ENCODE measurements around the gene TERT. TPM values are rescaled to one million over a fixed set of nuclear protein-coding genes. Genes with fewer than 3 reads are reported as not detected.

The TERT gene
- total and polyA plus RNA-seq, 2 of the 8 experiments (the other 6 are each of a cell fraction or from before 2014, with no cell fraction given): 13.1 to 23.1 TPM

DNA sequence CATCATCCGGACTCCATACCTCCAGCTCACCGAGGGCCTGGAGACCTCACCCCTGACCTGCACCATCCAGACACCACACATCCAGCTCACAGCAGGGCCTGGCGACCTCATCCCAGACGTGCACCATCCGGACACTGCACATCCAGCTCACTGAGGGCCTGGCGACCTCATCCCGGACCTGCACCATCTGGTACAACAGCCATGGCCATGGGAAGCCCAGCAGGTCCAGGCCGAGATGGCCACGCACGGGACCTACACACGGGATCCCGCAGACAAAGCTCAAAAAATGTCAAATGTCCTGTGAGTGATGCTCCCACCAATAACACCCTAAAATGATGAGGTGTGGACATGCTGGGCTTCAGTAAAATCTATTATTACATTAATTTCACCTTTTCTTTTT lies 9.7 kb downstream of the TERT start (continued):
- TF ChIP-seq, protein P1, sequence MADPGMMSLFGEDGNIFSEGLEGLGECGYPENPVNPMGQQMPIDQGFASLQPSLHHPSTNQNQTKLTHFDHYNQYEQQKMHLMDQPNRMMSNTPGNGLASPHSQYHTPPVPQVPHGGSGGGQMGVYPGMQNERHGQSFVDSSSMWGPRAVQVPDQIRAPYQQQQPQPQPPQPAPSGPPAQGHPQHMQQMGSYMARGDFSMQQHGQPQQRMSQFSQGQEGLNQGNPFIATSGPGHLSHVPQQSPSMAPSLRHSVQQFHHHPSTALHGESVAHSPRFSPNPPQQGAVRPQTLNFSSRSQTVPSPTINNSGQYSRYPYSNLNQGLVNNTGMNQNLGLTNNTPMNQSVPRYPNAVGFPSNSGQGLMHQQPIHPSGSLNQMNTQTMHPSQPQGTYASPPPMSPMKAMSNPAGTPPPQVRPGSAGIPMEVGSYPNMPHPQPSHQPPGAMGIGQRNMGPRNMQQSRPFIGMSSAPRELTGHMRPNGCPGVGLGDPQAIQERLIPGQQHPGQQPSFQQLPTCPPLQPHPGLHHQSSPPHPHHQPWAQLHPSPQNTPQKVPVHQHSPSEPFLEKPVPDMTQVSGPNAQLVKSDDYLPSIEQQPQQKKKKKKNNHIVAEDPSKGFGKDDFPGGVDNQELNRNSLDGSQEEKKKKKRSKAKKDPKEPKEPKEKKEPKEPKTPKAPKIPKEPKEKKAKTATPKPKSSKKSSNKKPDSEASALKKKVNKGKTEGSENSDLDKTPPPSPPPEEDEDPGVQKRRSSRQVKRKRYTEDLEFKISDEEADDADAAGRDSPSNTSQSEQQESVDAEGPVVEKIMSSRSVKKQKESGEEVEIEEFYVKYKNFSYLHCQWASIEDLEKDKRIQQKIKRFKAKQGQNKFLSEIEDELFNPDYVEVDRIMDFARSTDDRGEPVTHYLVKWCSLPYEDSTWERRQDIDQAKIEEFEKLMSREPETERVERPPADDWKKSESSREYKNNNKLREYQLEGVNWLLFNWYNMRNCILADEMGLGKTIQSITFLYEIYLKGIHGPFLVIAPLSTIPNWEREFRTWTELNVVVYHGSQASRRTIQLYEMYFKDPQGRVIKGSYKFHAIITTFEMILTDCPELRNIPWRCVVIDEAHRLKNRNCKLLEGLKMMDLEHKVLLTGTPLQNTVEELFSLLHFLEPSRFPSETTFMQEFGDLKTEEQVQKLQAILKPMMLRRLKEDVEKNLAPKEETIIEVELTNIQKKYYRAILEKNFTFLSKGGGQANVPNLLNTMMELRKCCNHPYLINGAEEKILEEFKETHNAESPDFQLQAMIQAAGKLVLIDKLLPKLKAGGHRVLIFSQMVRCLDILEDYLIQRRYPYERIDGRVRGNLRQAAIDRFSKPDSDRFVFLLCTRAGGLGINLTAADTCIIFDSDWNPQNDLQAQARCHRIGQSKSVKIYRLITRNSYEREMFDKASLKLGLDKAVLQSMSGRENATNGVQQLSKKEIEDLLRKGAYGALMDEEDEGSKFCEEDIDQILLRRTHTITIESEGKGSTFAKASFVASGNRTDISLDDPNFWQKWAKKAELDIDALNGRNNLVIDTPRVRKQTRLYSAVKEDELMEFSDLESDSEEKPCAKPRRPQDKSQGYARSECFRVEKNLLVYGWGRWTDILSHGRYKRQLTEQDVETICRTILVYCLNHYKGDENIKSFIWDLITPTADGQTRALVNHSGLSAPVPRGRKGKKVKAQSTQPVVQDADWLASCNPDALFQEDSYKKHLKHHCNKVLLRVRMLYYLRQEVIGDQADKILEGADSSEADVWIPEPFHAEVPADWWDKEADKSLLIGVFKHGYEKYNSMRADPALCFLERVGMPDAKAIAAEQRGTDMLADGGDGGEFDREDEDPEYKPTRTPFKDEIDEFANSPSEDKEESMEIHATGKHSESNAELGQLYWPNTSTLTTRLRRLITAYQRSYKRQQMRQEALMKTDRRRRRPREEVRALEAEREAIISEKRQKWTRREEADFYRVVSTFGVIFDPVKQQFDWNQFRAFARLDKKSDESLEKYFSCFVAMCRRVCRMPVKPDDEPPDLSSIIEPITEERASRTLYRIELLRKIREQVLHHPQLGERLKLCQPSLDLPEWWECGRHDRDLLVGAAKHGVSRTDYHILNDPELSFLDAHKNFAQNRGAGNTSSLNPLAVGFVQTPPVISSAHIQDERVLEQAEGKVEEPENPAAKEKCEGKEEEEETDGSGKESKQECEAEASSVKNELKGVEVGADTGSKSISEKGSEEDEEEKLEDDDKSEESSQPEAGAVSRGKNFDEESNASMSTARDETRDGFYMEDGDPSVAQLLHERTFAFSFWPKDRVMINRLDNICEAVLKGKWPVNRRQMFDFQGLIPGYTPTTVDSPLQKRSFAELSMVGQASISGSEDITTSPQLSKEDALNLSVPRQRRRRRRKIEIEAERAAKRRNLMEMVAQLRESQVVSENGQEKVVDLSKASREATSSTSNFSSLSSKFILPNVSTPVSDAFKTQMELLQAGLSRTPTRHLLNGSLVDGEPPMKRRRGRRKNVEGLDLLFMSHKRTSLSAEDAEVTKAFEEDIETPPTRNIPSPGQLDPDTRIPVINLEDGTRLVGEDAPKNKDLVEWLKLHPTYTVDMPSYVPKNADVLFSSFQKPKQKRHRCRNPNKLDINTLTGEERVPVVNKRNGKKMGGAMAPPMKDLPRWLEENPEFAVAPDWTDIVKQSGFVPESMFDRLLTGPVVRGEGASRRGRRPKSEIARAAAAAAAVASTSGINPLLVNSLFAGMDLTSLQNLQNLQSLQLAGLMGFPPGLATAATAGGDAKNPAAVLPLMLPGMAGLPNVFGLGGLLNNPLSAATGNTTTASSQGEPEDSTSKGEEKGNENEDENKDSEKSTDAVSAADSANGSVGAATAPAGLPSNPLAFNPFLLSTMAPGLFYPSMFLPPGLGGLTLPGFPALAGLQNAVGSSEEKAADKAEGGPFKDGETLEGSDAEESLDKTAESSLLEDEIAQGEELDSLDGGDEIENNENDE (IDR thresholded peaks at IDR 0.05; ENCODE audit: insufficient replicate concordance, low read length): no peak
- TF ChIP-seq BCL11A (IDR thresholded peaks at IDR 0.05; ENCODE audit: low read depth in 2 of 2, low read length in 2 of 2): no peak
- TF ChIP-seq, protein P2, sequence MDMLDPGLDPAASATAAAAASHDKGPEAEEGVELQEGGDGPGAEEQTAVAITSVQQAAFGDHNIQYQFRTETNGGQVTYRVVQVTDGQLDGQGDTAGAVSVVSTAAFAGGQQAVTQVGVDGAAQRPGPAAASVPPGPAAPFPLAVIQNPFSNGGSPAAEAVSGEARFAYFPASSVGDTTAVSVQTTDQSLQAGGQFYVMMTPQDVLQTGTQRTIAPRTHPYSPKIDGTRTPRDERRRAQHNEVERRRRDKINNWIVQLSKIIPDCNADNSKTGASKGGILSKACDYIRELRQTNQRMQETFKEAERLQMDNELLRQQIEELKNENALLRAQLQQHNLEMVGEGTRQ (IDR thresholded peaks at IDR 0.05; ENCODE audit: low read length): no peak
- TF ChIP-seq HDAC6 (IDR thresholded peaks at IDR 0.05; ENCODE audit: low read depth, low read length): no peak
